ENCODE measurements around the gene UBAC2.

GRCh38 chr13:99366075-99366987 lies 165.7 kb downstream of the UBAC2 start:
- TF ChIP-seq CTCF (IDR thresholded peaks at IDR 0.05) (no peak), POLR2AphosphoS5 (IDR thresholded peaks at IDR 0.05) (no peak), POLR2A (IDR thresholded peaks at IDR 0.05) (no peak)

All from sigmoid colon (tissue), 4 donors.